NT2/D1 (cell line): ENCODE measurements around the gene ENKD1.

Experiments
- DNase-seq: peaks from one replicate; pipeline ENCODE4 v3.0.0-alpha.2; 2011; ENCODE audit warnings: low read depth, low spot score
- H3K27me3 ChIP-seq: 2 replicates; pipeline ENCODE4 v1.6.0; 2011; ENCODE audit warnings: mild to moderate bottlenecking; ENCODE audit not compliant: insufficient read length, insufficient read depth
- H3K36me3 ChIP-seq: 2 replicates; pipeline ENCODE4 v1.6.1; 2011; ENCODE audit warnings: mild to moderate bottlenecking, low read length, mixed read lengths; ENCODE audit not compliant: insufficient read depth, insufficient read length
- H3K4me1 ChIP-seq: 2 replicates; pipeline ENCODE4 v1.5.1; 2011; ENCODE audit not compliant: insufficient read depth, insufficient read length
- H3K4me3 ChIP-seq: 2 replicates; pipeline ENCODE4 v1.5.1; 2011; ENCODE audit warnings: low read depth; ENCODE audit not compliant: insufficient read length
- H3K9ac ChIP-seq: 2 replicates; pipeline ENCODE4 v1.6.0; 2011; ENCODE audit warnings: low read depth; ENCODE audit not compliant: insufficient read length
- H3K9me3 ChIP-seq: 2 replicates; pipeline ENCODE4 v1.5.1; 2011; ENCODE audit warnings: mild to moderate bottlenecking, low read length; ENCODE audit not compliant: insufficient read depth
- SUZ12 ChIP-seq: IDR thresholded peaks from 2 replicates; pipeline ENCODE4 v1.6.1; 2011; ENCODE audit not compliant: insufficient read length, insufficient read depth; ENCODE audit errors: extremely low read depth
- YY1 ChIP-seq: IDR thresholded peaks from 2 replicates; pipeline ENCODE4 v1.6.1; 2011; ENCODE audit not compliant: insufficient read length, insufficient read depth
- ZNF274 ChIP-seq: IDR thresholded peaks from 2 replicates; pipeline ENCODE4 v1.6.1; 2011; ENCODE audit warnings: mild to moderate bottlenecking, low read depth, low read length

Gene ENKD1

DNA sequence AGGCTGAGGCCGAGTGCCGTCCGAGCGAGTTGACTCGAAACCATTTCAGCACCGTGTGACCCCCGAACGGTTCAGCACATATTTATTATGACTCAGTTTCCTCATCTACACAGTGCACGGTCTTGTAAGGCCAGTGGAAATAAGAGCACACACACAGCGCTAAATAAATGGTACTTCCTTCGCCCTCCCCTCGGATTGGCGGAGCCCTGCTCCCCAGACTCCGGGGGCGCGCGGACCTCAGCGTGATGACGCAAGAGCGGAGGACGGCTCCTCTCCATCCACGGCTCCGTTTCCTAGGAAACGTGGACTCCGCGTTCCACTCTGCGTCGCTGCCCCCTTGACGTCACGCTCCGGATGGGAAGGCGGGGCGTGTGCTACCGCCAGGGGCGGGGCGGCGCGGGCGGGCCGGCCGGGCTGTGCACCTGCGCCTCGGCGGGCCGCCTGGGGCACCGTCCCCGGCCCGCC is 6.0 kb downstream of the ENKD1 start, which contains the start of gene PARD6A:
TSS of gene PARD6A (plus strand) at position 397 of the 465 bp plus-strand sequence. CDS start 79 bp downstream, outside the sequence.
- no peaks in the 10 kb centered on the region for H3K9me3 ChIP-seq
- H3K27me3 ChIP-seq: peaks cover 25% of the 10 kb centered on the region
- H3K9ac ChIP-seq: peak within 1 kb of the TSS; percentile 97
- no peak for TF ChIP-seq YY1
- no peak for TF ChIP-seq ZNF274
- TF ChIP-seq SUZ12: no peak
- H3K4me3 ChIP-seq: peak within 1 kb of the TSS; percentile 87
- DNase-seq: peak; percentile 92
- H3K36me3 ChIP-seq: peaks cover 66% of the 10 kb centered on the region
- H3K4me1 ChIP-seq: peaks cover 12% of the 10 kb centered on the region

GRCh38 chr16:67659675-67660563 is 6.6 kb downstream of the ENKD1 start, which contains the start of gene ACD:
Gene ACD, minus strand, starts transcription at chr16:67660260. Its CDS starts 40 bp downstream, at chr16:67660220.
- H3K27me3 ChIP-seq: peaks cover 25% of the 10 kb centered on the region
- H3K4me3 ChIP-seq: peak within 1 kb of the TSS; percentile 87
- no peaks in the 10 kb centered on the region for H3K9me3 ChIP-seq
- peak; percentile 76 for DNase-seq
- H3K4me1 ChIP-seq: peaks cover 12% of the 10 kb centered on the region
- peaks cover 68% of the 10 kb centered on the region for H3K36me3 ChIP-seq
- peak within 1 kb of the TSS; percentile 97 for H3K9ac ChIP-seq
- no peak for TF ChIP-seq ZNF274
- TF ChIP-seq YY1: no peak
- no peak for TF ChIP-seq SUZ12

DNA sequence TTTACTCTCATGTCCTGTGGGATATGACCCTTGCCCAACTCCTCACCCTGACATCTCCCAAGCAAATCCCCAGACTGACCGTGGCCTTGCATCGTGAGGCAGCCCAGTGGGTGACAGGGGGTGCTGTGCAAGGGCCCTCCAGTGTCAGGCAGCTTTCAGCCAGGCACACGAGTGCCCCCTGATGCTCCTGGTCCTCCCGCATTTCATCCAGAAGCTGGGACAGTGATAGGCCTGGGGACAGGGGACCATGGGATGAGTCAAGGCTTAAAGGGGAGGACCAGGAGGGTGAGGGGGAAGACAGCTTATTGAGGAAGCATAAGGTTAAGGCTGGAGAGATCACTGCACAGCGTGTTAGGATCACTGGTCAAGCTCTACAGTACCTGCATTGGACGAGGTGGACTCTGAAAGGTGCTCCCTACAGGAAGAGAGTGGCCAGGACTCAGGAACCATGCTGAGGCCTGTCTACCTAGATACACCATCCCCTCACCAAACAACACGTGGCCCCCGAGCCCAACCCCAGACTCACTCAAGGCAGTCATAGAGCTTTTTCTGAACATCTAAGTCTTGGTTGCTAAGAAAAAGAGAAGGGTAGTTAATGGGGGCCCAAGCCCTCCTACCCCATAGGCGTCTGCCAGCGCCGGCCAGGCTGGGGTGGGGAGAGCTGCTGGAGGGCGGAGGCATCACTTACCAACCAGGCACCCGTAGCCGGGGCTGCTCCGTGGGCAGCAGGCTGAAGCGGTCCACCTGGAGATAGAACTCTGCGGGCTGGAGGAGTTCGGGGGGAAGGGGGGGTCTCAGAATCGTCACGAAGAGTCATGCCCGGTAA is 7.5 kb downstream of the ENKD1 start:
- H3K27me3 ChIP-seq: peaks cover 27% of the 10 kb centered on the region
- no peaks in the 10 kb centered on the region for H3K9me3 ChIP-seq
- peaks cover 18% of the 10 kb centered on the region for H3K4me1 ChIP-seq
- peak overlapping the region; percentile 87 for H3K4me3 ChIP-seq
- H3K36me3 ChIP-seq: peaks cover 66% of the 10 kb centered on the region
- DNase-seq: no peak
- TF ChIP-seq YY1: no peak
- no peak for TF ChIP-seq ZNF274
- TF ChIP-seq SUZ12: no peak
- H3K9ac ChIP-seq: peak overlapping the region; percentile 97

- TF ChIP-seq YY1 (no peak), SUZ12 (no peak), ZNF274 (no peak)
- H3K4me1 ChIP-seq: peaks cover 17% of the 10 kb centered on the region
- peaks cover 33% of the 10 kb centered on the region for H3K27me3 ChIP-seq
- DNase-seq: no peak
- no peak overlapping the region for H3K9ac ChIP-seq
- no peaks in the 10 kb centered on the region for H3K9me3 ChIP-seq
- H3K36me3 ChIP-seq: peaks cover 54% of the 10 kb centered on the region
- H3K4me3 ChIP-seq: no peak overlapping the region
These were observed 8.6 kb downstream of the ENKD1 start for GRCh38 chr16:67657751-67658518.

DNA sequence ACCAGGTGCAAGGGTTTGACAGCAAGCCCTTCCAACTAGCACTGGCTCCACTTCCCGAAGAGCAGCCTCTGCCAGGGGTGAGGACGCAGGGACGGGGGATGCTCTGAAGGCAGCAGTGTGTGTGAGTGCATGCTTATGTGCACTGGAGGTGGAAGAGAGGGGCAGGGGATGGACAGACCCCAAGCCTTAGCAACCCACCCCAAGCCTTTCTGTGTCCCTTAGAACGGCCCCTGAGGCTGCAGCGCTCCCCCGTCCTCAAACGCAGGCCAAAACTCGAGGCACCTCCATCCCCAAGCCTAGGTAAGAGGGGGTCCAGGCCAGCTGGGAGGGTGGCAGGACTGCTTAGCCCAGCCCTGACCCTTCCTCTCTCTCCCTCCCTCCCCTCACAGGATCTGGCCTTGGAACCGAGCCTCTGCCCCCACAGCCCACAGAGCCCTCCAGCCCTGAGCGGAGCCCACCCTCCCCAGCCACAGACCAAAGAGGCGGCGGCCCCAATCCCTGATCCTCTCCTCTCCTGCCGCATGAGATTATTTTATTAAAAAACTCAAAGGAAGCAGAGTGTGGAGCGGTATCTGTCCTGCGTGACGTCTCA is 9.4 kb downstream of the ENKD1 start:
- Histone ChIP-seq H3K9ac (no peak overlapping the region), H3K36me3 (peaks cover 46% of the 10 kb centered on the region), H3K27me3 (peaks cover 27% of the 10 kb centered on the region), H3K9me3 (no peaks in the 10 kb centered on the region), H3K4me3 (no peak overlapping the region), H3K4me1 (peaks cover 20% of the 10 kb centered on the region)
- DNase-seq: no peak
- TF ChIP-seq ZNF274 (no peak), SUZ12 (no peak), YY1 (no peak)

DNA sequence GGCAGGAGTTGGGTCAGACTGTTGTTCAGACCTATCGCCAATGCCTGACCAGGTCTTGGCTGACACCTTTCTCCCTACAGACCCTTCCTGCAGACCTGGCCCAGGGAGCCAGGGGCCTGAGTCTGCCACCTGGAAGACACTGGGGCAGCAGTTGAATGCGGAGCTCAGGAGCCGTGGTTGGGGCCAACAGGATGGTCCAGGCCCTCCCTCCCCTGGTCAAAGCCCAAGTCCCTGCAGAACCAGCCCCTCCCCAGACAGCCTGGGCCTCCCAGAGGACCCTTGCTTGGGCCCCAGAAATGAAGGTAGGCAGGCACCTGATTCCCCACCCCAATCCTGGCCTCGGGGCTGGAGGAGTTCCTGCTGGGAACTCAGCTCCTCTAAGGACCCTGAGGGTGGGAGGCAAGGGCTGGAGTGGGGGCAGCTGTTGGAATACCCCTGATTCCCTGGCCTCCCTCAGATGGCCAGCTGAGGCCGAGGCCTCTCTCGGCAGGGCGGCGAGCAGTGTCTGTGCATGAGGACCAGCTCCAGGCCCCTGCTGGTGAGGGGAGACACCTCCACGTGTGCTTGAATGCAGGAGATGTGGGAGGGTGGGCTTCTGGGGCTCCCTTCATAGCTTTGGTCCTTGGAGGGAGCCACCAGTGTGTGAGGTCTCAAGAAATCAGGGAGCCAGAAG is 10.1 kb downstream of the ENKD1 start:
- no peak for DNase-seq
- TF ChIP-seq SUZ12: no peak
- no peak for TF ChIP-seq ZNF274
- TF ChIP-seq YY1: no peak
- H3K9ac ChIP-seq: no peak overlapping the region

More for the DNA sequence above, 10.1 kb downstream of the ENKD1 start:
- Histone ChIP-seq H3K4me3 (no peak overlapping the region), H3K9me3 (no peaks in the 10 kb centered on the region), H3K4me1 (peaks cover 18% of the 10 kb centered on the region), H3K36me3 (peaks cover 46% of the 10 kb centered on the region), H3K27me3 (peaks cover 21% of the 10 kb centered on the region)
